Measurements from ENCODE around the gene TSFM.

TSFM gene

DNA sequence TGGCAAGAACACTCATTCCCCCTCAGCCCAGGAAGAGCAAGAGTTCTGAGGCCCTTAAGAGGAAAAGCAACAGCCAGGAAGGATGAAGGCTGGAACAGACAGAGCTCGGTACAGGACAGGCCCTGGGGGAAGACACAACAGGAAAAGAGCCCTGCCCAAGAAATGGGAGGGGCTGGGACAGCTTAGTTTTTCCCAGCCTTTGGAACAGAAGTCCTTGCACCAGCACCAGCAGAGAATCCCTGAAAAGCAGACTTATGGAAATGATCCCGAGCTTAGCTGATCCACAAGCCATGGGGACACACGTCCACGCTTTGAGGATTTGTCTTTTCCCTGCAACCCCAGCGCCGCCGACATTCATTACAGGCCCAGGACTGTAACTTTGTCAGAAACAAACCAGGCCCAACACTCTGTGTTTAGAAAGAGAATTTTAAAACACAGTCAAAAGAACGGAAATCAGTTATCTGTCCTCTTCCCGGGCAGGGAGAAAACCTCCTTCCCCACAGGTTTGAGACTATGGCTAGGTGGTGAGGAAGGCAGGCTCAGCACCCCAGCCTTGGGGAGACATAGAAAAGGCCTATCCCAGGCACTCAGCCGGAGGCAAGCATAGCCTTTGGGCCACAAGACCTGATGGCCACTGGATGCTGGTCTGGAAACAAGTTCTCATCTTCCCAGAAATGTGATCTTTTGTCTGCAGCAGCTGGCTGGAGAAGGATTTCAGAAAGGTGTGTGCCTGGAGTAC is 40.0 kb downstream of the TSFM start:
- Histone ChIP-seq H3K9me2 (replicated peaks; ENCODE audit: control insufficient read depth, low read length) (no peaks in the 10 kb centered on the region), H3K4me2 (ENCODE audit: low read length) (no peak overlapping the region), H3K79me2 (ENCODE audit: control insufficient read depth, low read length) (no peaks in the 10 kb centered on the region), H4K20me1 (ENCODE audit: control insufficient read depth, insufficient read depth, low read depth, low read length) (no peaks in the 10 kb centered on the region), H3K4me3 (ENCODE audit: low read length) (no peak overlapping the region), H3K4me1 (ENCODE audit: control insufficient read depth, low read length) (no peaks in the 10 kb centered on the region), H3K27me3 (ENCODE audit: control insufficient read depth, low read length) (no peaks in the 10 kb centered on the region), H3F3A (ENCODE audit: control insufficient read depth, insufficient read depth) (no peaks in the 10 kb centered on the region), H3K36me3 (ENCODE audit: control insufficient read depth, low read length) (peaks cover 43% of the 10 kb centered on the region), H3K9me3 (ENCODE audit: control insufficient read depth, insufficient read depth, low read length) (no peaks in the 10 kb centered on the region), H3K27ac (ENCODE audit: low read depth, low read length) (no peak overlapping the region)
- TF ChIP-seq EZH2phosphoT487 (IDR thresholded peaks at IDR 0.05; ENCODE audit: borderline replicate concordance, low read length) (no peak), CTCF (IDR thresholded peaks at IDR 0.05; ENCODE audit: low read depth, low read length, poor library complexity, severe bottlenecking) (no peak)

GRCh38 chr12:57823131-57823907 is 40.7 kb downstream of the TSFM start:
- Histone ChIP-seq H3K79me2 (ENCODE audit: control insufficient read depth, low read length) (no peaks in the 10 kb centered on the region), H3K27me3 (ENCODE audit: control insufficient read depth, low read length) (no peaks in the 10 kb centered on the region), H3K4me2 (ENCODE audit: low read length) (no peak overlapping the region), H4K20me1 (ENCODE audit: control insufficient read depth, insufficient read depth, low read depth, low read length) (no peaks in the 10 kb centered on the region), H3F3A (ENCODE audit: control insufficient read depth, insufficient read depth) (no peaks in the 10 kb centered on the region), H3K36me3 (ENCODE audit: control insufficient read depth, low read length) (peaks cover 46% of the 10 kb centered on the region), H3K27ac (ENCODE audit: low read depth, low read length) (no peak overlapping the region), H3K4me1 (ENCODE audit: control insufficient read depth, low read length) (no peaks in the 10 kb centered on the region), H3K4me3 (ENCODE audit: low read length) (no peak overlapping the region), H3K9me3 (ENCODE audit: control insufficient read depth, insufficient read depth, low read length) (no peaks in the 10 kb centered on the region), H3K9me2 (replicated peaks; ENCODE audit: control insufficient read depth, low read length) (no peaks in the 10 kb centered on the region)
- no peak for TF ChIP-seq CTCF (IDR thresholded peaks at IDR 0.05; ENCODE audit: low read depth, low read length, poor library complexity, severe bottlenecking)

GRCh38 chr12:57823908-57824640 is 41.5 kb downstream of the TSFM start:
- H3K27me3 ChIP-seq (ENCODE audit: control insufficient read depth, low read length): no peaks in the 10 kb centered on the region
- no peak for TF ChIP-seq CTCF (IDR thresholded peaks at IDR 0.05; ENCODE audit: low read depth, low read length, poor library complexity, severe bottlenecking)
- TF ChIP-seq EZH2phosphoT487 (IDR thresholded peaks at IDR 0.05; ENCODE audit: borderline replicate concordance, low read length): no peak
- H4K20me1 ChIP-seq (ENCODE audit: control insufficient read depth, insufficient read depth, low read depth, low read length): no peaks in the 10 kb centered on the region
- H3K4me2 ChIP-seq (ENCODE audit: low read length): no peak overlapping the region
- no peak overlapping the region for H3K4me3 ChIP-seq (ENCODE audit: low read length)
- no peak overlapping the region for H3K27ac ChIP-seq (ENCODE audit: low read depth, low read length)
- peaks cover 54% of the 10 kb centered on the region for H3K36me3 ChIP-seq (ENCODE audit: control insufficient read depth, low read length)
- no peaks in the 10 kb centered on the region for H3K4me1 ChIP-seq (ENCODE audit: control insufficient read depth, low read length)
- H3K79me2 ChIP-seq (ENCODE audit: control insufficient read depth, low read length): no peaks in the 10 kb centered on the region
- H3K9me2 ChIP-seq (replicated peaks; ENCODE audit: control insufficient read depth, low read length): no peaks in the 10 kb centered on the region
- no peaks in the 10 kb centered on the region for H3K9me3 ChIP-seq (ENCODE audit: control insufficient read depth, insufficient read depth, low read length)
- no peaks in the 10 kb centered on the region for H3F3A ChIP-seq (ENCODE audit: control insufficient read depth, insufficient read depth)

Measured in DOHH2 (cell line).